LNCAP (cell line): Measurements from ENCODE around the gene HOXA5.

Experiments used
- TF ChIP-seq, protein P1 (sequence below): fragments of 450-650 bp; IDR thresholded peaks from 2 replicates; pipeline ENCODE4 v1.5.1; 2017; ENCODE audit warnings: mild to moderate bottlenecking

Gene HOXA5

GRCh38 chr7:27107391-27108381 lies 35.8 kb downstream of the HOXA5 start:
- TF ChIP-seq, protein P1, sequence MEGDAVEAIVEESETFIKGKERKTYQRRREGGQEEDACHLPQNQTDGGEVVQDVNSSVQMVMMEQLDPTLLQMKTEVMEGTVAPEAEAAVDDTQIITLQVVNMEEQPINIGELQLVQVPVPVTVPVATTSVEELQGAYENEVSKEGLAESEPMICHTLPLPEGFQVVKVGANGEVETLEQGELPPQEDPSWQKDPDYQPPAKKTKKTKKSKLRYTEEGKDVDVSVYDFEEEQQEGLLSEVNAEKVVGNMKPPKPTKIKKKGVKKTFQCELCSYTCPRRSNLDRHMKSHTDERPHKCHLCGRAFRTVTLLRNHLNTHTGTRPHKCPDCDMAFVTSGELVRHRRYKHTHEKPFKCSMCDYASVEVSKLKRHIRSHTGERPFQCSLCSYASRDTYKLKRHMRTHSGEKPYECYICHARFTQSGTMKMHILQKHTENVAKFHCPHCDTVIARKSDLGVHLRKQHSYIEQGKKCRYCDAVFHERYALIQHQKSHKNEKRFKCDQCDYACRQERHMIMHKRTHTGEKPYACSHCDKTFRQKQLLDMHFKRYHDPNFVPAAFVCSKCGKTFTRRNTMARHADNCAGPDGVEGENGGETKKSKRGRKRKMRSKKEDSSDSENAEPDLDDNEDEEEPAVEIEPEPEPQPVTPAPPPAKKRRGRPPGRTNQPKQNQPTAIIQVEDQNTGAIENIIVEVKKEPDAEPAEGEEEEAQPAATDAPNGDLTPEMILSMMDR, result no peak

DNA sequence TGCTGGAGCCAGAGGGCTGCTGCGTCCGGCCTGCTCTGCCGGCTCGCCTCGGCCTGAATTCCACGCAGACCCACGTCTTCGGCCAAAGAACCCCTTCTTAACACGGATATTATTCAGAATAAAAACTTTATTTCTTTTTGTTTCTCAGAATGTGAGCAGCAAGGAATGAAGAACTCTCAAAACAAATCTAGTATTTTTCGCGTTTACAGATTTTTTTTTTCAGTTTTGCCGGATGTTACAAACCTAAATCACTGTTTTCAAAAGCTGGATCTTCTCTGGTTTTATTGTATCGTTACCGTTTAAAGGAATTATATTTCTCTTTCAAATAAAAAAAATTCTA lies 36.6 kb downstream of the HOXA5 start:
- TF ChIP-seq, protein P1, result no peak

- TF ChIP-seq, protein P1, result no peak
Observed at GRCh38 chr7:27106181-27106900, 37.1 kb downstream of the HOXA5 start.

- TF ChIP-seq, protein P1, result no peak
Observed at GRCh38 chr7:27105301-27106031, 38.0 kb downstream of the HOXA5 start.

DNA sequence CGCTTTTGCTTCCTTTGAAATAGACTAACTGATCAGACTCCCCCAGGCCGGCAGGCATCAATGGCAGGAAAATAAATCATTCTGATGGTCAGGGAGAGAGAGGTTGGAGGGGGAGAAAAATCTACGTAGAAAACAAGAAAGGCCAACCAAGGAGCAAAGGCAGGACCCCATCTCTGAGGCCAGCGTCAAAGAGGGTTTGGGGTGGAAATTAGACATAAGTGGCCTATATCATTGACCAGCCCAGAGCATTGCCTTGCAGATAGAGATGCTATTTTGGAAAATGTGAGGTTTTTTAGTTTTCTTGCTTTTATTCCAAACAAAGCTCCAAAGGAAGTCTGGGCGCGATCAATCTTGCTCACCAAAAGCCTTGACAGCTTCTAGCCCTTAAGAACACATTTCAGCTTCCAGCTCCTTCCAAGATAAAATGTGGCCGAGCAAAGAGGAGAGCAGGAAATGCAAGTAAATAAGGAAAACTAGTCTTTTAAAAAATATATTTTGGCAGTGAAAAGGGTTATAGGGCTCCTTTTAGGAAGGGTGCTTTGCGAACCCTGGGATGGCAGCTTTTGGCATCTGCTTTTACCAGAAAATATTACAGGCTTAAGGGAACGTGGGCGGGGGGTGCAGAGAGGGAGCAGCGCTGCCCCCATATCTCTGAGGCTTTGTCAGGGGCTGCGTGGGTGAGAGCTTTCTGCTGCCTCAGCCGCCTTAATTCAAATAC lies 39.0 kb downstream of the HOXA5 start:
- TF ChIP-seq, protein P1, result no peak

GRCh38 chr7:27103489-27104226 lies 39.8 kb downstream of the HOXA5 start:
- TF ChIP-seq, protein P1, result no peak
